ENCODE results near the gene CDK15. TPM values are rescaled to one million over a fixed set of nuclear protein-coding genes. Genes with fewer than 3 reads are reported as not detected.
A peak's percentile ranks its signal among the peaks of the same experiment; 100 is the strongest.

The CDK15 gene
- total RNA-seq, 4 donors from 2014 or later, result 0.75 to 3.6 (median 1.2) TPM

DNA sequence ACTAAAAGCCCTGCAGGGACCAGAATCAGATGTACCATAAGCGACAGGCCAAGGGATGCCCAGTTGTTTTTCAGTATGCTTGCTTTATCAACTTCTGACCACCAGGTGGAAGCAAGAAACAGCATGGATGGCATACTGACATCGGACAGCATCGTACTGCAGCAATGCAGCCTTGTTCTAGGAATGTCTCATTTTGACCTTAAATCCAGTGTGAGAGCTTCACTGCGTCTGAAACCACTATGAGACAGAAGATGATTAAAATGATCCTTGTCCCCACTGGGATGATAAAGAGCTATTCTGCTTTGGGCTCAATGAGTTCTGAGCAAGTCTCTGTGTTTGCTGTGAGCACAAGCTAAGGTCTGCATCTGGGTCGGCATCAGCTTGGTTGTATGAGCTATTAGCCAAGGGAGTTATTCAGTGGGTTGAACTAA lies 54.3 kb downstream of the CDK15 start:
- ATAC-seq (ENCODE audit: low FRiP score), result peak; percentile 81
- TF ChIP-seq, protein P1, sequence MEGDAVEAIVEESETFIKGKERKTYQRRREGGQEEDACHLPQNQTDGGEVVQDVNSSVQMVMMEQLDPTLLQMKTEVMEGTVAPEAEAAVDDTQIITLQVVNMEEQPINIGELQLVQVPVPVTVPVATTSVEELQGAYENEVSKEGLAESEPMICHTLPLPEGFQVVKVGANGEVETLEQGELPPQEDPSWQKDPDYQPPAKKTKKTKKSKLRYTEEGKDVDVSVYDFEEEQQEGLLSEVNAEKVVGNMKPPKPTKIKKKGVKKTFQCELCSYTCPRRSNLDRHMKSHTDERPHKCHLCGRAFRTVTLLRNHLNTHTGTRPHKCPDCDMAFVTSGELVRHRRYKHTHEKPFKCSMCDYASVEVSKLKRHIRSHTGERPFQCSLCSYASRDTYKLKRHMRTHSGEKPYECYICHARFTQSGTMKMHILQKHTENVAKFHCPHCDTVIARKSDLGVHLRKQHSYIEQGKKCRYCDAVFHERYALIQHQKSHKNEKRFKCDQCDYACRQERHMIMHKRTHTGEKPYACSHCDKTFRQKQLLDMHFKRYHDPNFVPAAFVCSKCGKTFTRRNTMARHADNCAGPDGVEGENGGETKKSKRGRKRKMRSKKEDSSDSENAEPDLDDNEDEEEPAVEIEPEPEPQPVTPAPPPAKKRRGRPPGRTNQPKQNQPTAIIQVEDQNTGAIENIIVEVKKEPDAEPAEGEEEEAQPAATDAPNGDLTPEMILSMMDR (IDR thresholded peaks at IDR 0.05), result peak in 1 of 3 donors; percentile 51
- no peak for DNase-seq (ENCODE audit: low spot score)

DNA sequence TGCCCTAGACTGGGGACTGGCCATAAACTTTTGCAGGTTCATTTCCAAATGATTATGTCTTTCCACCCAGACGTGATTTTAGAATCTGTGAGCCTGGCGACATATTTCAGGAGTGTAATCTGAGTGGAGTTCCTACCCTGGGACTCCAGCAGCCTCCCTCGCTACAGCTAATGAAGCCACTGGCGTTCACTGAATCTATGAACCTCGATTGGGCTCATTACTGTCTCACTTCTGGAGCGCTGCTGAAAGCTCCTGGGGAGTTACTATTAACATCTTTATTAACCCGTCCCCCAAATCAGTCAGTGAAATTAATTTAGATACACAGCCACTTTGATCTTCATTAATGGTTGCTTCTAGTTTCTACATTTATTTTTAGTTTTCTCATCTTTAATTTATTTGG lies 56.5 kb downstream of the CDK15 start:
- TF ChIP-seq, protein P1 (IDR thresholded peaks at IDR 0.05), result no peak
- DNase-seq (ENCODE audit: low spot score) (no peak), ATAC-seq (ENCODE audit: low FRiP score) (no peak)

DNA sequence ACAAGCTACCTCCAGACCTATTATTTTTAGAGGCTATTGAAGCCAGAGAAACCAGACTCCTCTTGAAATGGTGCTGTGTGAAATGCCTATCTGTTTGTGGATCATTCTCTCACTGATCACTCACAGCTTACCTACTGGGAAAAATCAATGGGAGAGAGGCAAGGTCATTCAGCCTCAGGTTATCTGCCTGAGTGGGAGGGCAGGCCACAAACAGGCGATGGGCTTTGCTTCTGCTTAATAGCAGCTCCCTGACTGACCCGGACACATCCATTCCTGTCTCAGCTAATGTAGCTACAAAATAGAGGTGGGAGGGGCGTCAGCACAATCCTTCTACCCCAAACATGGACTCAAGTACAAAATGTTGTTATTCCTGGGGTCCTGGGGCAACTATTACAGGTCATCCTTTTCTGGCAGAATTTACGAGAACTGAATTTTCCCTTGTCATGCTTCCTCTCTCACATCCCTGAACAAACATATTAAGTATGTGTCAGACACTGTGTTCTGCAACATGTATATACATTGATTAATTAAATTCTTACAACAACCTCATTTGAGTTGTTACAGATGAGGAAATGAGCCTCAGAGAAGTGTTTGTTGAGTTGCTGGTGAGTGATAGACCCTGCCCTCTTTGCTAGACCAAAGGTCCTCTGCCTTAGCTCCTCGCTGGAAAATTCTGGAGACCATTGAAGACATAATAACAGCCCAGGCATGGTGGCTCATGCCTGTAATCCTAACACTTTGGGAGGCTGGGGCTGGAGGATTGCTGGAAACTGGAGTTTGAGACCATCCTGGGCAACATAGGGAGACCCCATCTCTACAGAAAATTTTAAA lies 60.5 kb downstream of the CDK15 start:
- TF ChIP-seq, protein P1 (IDR thresholded peaks at IDR 0.05), result no peak
- DNase-seq (ENCODE audit: low spot score), result no peak

DNA sequence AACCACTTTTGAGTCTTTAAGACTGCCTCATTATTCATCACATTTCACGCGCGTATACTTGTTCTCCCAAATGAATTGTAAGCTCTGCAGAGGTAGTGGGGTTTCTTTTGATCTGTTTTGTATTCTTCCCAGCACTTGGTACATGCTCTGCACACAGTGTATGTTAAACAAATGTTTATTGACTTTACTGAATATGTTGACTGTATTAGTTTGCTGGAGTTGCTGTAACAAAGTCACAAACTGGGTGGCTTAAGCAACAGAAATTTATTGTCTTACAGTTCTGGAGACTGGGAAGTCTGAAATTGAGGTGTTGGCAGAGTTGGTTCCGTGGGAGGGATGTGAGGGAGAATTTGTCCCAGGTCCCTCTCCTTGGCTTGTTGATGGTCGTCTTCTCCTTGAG lies 65.1 kb downstream of the CDK15 start:
- TF ChIP-seq, protein P1 (IDR thresholded peaks at IDR 0.05), result no peak
- no peak for DNase-seq (ENCODE audit: low spot score)
- ATAC-seq (ENCODE audit: low FRiP score), result no peak

More for the DNA sequence above, 60.5 kb downstream of the CDK15 start:
- no peak for ATAC-seq (ENCODE audit: low FRiP score)

DNA sequence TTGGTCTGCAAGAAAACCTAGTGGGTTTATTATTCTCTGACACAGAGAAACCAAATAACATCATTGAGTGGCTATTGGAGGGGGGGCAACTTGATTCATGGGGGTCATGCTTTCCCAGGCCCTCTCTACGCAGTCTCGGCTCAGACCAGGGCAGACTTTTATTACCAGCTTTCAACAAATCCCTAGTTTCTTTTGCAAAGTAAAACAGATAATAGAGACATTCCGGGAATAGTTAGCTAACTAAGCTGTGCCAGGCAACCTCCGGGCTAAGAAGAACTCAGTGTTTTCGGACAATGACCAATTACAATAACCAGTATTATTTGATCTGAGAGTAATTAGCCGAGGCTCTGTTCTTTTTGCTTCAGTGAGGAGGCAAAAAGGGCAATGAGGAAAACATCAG lies 66.3 kb downstream of the CDK15 start:
- TF ChIP-seq, protein P1 (IDR thresholded peaks at IDR 0.05), result no peak
- ATAC-seq (ENCODE audit: low FRiP score) (no peak), DNase-seq (ENCODE audit: low spot score) (no peak)

DNA sequence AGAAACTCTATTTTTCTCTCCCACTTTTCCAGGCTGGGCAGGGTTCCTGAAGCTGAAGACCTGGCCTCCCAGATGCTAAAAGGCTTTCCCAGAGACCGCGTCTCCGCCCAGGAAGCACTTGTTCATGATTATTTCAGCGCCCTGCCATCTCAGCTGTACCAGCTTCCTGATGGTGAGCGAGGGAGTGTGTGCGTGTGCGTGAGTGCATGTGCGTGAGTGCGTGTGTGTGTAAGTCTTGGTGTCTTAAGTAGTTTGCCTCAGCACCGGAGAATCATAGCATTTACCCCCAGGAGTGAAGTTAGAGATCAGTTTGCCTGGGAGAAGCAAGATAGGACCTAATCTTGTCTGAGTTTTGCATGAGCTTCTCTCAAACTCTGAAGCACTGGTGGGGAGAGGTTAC lies 73.7 kb downstream of the CDK15 start:
- no peak for ATAC-seq (ENCODE audit: low FRiP score)
- no peak for DNase-seq (ENCODE audit: low spot score)
- TF ChIP-seq, protein P1 (IDR thresholded peaks at IDR 0.05), result no peak

DNA sequence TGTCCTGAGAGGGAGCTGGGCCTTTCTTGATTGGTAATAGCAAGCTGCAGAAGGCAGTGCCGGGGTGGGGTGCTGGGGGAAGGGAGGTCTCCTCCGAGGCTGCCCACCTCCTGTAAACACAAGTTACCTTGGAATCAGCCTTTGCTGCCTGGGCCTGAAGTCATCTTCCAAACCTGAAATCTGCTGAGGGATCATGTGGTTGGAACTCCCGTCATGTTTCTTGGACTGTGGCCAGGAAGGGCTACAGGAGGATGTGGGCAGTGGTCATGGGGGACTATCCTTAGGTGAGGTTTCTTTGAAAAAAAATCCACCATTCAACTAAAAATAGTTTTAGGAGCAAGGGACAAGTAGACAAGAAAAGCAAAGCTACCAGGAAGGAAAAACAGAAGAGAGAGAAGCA lies 74.2 kb downstream of the CDK15 start:
- ATAC-seq (ENCODE audit: low FRiP score) (no peak), DNase-seq (ENCODE audit: low spot score) (no peak)
- TF ChIP-seq, protein P1 (IDR thresholded peaks at IDR 0.05), result no peak

Data from omental fat pad (tissue), 4 donors.